VCaP (cell line): Measurements from ENCODE around the gene PRRC1.

Experiments used
- H3K27ac ChIP-seq: fragments of 450-650 bp; 2 replicates; pipeline ENCODE4 v1.5.1; 2017
- CTCF ChIP-seq: fragments of 450-650 bp; conservative IDR thresholded peaks from 2 replicates; pipeline ENCODE4 v1.5.1; 2017; ENCODE audit warnings: mild to moderate bottlenecking, moderate library complexity

Gene PRRC1

GRCh38 chr5:127595484-127596368 lies 78.3 kb downstream of the PRRC1 start:
- TF ChIP-seq CTCF, result no peak
- no peak overlapping the region for H3K27ac ChIP-seq

- no peak for TF ChIP-seq CTCF
Observed at GRCh38 chr5:127596501-127596900, 79.1 kb downstream of the PRRC1 start.

DNA sequence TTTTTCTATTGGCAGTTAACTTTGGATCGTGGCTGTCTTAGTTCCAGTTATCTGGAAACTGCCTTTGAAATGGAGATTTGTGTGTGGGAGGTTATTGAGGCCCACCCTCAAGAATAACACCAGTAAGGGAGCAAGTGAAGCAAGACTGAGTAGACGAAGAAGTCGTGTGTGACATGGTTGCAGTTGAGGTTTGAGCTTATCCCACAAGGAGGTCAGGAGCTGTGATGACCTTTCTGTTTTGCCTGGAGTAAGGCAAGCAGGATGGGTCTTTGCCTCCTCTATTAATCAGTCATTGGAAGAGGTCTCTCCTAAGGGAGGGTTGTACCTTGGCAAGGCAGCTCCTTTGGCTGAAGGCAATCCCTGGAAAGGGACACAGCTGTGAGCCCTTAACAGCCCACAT lies 81.9 kb downstream of the PRRC1 start:
- H3K27ac ChIP-seq, result no peak overlapping the region
- no peak for TF ChIP-seq CTCF

More at GRCh38 chr5:127596501-127596900, 79.1 kb downstream of the PRRC1 start:
- no peak overlapping the region for H3K27ac ChIP-seq

DNA sequence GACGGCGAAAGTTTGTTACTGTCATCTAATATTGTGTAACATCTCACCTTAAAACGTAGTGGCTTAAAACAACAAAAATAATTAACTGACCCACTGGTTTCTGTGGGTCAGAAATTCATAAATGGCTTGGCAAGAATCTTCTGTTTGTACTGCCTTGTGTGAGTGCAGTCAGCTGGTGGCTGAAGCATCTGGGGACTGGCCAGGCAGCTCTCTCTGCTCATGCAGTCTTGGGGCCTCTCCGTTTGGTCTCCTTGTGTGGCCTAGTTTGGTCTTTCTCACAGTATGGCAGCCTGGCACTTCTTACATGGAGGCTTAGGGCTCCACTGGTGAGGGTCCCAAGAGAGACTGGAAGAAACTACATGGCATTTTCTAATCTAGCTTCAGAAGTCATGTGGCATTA lies 82.4 kb downstream of the PRRC1 start:
- H3K27ac ChIP-seq, result no peak overlapping the region
- no peak for TF ChIP-seq CTCF

DNA sequence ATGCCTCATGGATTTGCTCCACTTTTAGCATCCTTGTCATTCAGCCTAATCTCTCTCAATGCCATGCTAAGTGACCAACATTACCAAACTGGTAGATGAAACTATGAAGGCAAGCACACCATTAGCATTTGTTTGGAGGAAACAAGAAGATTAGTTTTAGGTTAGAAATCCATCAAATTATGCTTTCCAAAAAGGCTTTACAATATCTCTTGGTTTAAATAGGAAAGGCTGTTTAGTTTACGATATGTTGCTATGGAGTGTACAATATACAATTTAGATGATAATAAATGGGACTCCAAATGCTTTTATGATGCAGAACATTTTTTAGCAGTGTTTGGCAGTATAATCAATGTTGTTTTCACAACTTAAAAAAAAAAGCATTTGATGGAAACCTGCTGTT lies 83.7 kb downstream of the PRRC1 start:
- no peak overlapping the region for H3K27ac ChIP-seq
- TF ChIP-seq CTCF, result no peak

DNA sequence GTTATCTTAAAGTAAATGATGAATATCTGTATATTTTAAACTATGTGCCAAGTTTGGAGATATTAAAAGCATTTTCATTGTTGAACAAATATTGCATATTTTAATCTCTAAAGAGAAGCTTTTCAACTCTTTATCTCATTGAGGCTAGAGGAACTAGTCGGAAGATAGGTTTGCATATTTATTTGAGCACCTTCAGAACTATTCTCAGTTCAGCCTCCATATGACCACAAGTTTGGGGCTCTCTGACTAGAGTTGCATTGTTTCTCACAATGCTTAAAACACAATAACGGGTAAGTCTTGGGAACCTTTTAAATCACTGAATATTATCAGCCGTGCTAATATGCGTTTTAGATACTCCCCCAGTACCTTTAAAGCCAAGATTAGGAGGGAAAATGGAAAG lies 84.2 kb downstream of the PRRC1 start:
- TF ChIP-seq CTCF, result no peak
- no peak overlapping the region for H3K27ac ChIP-seq

- TF ChIP-seq CTCF, result no peak
- no peak overlapping the region for H3K27ac ChIP-seq
Observed at GRCh38 chr5:127602481-127602880, 85.0 kb downstream of the PRRC1 start.
